SU-DHL-6 (cell line): Measurements from ENCODE around the gene NFATC1.

Source experiments
- CTCF ChIP-seq: fragments of 200-600 bp; sonication (generic); IDR thresholded peaks from one replicate; pipeline ENCODE4 v1.5.1; 2017; ENCODE audit warnings: antibody characterized with exemption, mild to moderate bottlenecking, low read length, moderate library complexity; ENCODE audit not compliant: insufficient read depth, poor library complexity, severe bottlenecking
- EZH2phosphoT487 ChIP-seq: fragments of 200-600 bp; sonication (generic), shearing (Covaris generic); conservative IDR thresholded peaks from 2 replicates; pipeline ENCODE4 v1.6.1; 2018; ENCODE audit warnings: mild to moderate bottlenecking, antibody characterized with exemption, low read length, moderate library complexity, mixed read lengths

GRCh38 chr18:79556829-79557585 is 161.3 kb downstream of the NFATC1 start:
- no peak for TF ChIP-seq CTCF
- no peak for TF ChIP-seq EZH2phosphoT487
